ENCODE results near the gene LTBP2.
"Not testable (repeated sequence)": the region's sequence is repeated elsewhere in the genome, so short reads cannot be mapped to it uniquely, and the experiment has no call there.

LTBP2 gene

DNA sequence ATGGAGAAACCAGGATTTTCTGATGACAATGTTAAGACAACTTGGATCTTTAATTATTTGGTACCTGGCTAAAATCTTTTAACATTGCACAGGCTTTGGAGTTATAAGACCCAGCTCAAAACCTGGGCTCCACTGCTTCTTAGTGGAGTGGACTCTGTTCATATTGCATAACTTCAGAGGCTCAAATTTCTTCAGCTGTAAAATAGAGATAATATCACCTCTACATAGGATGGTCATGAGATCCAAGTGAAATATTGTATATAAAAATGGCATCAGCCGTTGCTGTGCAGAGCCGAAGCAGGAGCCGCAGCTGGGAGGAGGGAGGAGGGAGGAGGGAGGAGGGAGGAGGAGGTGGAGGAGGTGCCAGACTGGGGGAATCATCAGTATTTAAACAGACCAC lies 129.5 kb downstream of the LTBP2 start:
- DNase-seq (ENCODE audit: low read depth), result no peak

GRCh38 chr14:74480046-74480445 lies 132.0 kb downstream of the LTBP2 start:
- no peak for DNase-seq (ENCODE audit: low read depth)

DNA sequence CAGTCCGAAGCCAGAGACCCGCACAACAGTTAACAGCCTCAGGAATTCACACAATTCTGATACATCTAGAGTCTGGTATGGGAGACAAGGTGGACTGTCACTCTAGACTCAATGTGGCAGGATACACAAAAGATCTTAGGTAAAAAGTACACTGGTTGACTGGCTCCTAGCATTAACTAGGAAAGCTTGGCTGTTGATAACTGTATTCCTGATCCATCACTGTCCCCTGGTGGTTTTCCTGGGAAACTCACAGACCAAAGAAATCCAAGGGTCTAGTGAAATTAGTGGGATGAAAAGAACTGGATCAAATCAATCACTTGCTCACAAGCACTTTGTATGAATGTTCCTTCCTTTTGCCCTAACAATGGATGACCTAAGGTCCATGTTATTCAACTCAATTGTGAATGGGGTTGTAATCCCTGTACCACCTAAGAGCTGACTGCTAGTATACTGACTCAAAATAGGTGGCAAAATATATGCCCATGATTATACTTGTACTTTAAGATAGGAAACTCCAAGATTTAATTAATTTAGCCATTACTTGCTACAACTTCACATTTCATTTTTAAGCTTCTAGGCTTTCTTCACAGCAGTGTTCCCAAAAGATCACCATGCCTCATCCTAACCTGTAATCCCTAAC lies 132.9 kb downstream of the LTBP2 start:
- DNase-seq (ENCODE audit: low read depth), result no peak

- DNase-seq (ENCODE audit: low read depth), result no peak
These were observed 135.4 kb downstream of the LTBP2 start for GRCh38 chr14:74476607-74477006.

DNA sequence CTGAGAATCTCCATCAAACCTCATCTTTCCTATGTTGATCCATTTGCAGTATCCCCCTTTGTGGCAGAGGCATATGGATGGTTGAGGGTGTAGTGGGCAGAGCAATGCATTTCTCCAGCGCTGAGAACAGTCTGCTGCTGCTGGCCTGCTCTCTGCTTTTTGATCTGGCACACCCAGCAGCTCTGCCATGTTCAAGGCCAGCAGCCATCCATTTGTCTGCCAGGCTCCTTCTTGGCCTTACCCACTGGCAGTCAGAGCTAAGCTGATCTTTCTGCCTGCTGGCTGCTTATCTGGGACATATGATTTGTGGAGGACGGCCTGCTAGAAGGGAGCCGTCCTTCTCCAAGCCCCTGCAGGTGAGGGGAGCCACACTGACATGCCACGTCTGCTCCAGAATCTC lies 135.9 kb downstream of the LTBP2 start:
- DNase-seq (ENCODE audit: low read depth), result no peak

- no peak for DNase-seq (ENCODE audit: low read depth)
These were observed 136.4 kb downstream of the LTBP2 start for GRCh38 chr14:74475678-74476077.

DNA sequence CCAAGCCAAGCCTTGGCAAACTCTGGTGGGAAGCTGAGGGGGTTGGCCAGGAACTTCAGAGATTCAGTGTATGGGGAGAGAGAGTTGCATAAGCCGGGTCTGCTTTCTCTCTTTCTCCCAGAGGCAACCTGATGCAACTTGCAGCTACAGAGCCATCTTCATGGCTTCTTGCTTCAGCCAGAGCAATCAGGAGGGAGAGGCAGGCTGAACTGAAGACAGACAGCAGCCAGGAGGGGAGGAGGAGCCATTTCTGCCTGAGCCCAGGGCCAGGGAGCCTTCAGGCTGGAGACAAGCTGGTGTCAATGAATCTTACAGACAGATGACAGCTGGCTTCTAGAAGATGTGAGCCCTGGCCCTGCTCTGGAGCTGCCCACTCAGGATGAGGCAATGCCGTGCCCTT lies 137.7 kb downstream of the LTBP2 start:
- no peak for DNase-seq (ENCODE audit: low read depth)

- no peak for DNase-seq (ENCODE audit: low read depth)
These were observed 139.4 kb downstream of the LTBP2 start for GRCh38 chr14:74472601-74473000.

DNA sequence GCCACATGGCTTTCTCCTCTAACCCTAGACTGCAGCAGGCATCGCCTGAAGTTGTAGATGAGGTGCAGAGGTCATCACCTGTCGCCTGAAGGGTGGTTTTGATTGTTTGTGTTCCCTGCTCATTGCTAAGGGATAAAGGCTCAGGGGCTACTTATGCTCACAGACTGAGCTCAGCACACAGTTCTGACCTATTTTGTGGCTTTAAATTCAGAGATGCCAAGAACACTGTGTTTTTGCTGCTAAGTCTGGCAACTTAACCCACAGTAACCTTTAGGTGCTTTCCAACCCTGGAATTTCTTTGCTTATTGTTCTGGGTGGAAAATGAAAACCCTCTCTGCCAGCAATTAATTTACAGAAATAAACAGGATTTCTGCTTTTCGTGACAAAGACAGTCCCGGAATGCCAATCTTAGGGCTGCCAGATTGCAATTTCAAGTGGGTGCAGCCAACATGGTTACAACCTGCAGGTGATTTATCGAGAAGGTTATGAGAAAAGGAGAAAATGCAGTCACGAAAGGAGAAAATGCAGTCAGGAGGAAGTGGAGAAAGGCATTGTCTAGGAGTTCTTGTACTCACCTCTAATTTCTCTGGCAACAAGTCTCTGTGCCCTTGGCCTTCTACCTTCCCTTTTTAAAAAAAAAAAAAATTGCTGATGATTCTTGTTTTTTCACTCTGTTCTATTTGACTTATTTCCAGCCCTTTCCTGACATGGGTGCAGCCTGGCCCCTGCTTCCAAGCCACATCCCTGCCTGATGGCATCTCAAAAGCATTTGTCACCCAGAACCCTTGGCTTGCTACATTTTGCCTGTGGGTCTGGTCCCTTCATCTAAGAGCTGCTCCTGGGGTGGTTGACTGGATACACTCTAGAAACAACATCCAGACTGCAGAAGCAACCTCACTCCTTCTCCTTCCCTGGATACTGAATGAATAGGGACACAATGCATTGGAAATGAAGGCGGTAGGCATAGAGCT lies 142.2 kb downstream of the LTBP2 start:
- DNase-seq (ENCODE audit: low read depth), result no peak

- DNase-seq (ENCODE audit: low read depth), result no peak
These were observed 143.5 kb downstream of the LTBP2 start for GRCh38 chr14:74468513-74468912.

DNA sequence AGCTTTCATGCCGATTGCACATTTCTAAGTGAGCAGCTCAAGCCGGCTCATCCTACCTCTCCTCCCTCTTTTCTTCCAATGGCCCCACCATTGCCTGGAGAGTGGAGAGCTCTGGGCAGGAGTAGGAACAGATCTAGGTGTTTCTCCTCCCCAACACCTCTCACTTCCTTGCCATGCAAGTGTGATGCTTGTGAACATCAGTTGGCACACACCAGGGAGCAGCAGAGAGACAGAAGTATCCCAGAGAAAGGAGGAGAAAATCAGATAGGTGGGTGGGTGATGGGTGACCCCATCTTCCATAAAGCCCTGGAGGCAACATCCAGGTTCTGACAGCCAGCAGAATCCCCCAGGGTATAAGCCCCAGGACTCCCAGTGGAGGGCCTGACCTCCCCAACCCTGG lies 146.7 kb downstream of the LTBP2 start:
- no peak for DNase-seq (ENCODE audit: low read depth)

GRCh38 chr14:74464785-74465184 lies 147.3 kb downstream of the LTBP2 start:
- DNase-seq (ENCODE audit: low read depth), result no peak

DNA sequence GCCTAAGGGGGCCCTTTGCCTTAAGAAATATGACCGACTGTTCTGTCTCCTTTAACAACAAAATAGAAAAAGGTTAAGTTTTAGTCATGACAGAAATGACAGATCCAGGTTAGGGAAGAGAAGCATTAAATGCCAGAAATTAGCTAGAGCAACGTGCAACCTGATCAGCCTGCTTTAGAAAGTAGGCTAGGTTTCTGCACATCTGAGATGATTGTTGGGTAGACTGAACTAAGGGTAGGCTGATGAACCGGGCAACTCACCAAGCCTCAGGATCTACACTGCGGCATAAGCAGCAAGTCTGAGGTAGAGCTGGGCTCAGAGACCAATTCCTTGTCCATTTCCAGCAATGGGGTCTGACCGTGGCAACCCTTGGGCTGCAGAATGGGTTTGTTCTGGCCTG lies 148.3 kb downstream of the LTBP2 start:
- no peak for DNase-seq (ENCODE audit: low read depth)

DNA sequence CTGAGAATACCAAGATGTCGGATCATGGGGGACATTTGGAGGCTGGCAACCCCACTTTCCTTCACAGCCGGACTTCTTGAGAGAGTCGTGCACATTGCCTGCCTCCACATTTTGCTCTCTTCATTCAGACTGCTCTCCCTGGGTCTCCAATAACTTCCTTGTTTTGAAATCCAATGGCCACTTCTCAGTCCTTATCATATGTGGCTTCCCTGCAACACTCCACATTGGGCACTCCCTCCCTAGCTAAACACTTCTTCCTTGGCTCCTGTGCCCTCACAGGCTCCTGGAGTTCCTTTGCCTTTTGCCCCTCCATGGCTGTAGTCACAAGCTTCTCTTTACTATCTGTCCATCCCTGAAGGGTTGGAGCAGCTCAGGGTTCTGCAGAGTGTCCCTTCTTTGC lies 149.0 kb downstream of the LTBP2 start:
- no peak for DNase-seq (ENCODE audit: low read depth)

DNA sequence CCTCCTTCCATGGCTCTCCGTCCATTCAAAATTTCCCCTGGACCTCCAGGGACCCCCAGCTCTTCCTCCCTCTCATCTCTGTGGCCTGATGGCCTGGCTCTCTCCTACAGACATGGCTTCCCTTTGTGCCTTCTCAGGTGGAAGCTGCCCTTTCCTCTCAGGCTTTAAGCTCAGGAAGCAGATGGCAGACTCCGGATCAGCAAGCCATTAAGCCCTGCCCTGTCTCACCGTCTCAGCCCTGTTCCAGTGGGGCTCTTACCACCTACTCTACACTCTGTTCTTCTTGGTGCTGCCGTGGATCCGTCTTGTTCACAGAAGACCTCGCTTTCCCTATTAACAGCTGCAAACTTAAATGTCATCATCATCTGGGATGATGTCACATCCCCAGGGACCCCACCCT lies 152.1 kb downstream of the LTBP2 start:
- no peak for DNase-seq (ENCODE audit: low read depth)

- no peak for DNase-seq (ENCODE audit: low read depth)
These were observed 152.6 kb downstream of the LTBP2 start for GRCh38 chr14:74459289-74459946.

- DNase-seq (ENCODE audit: low read depth), result no peak
These were observed 154.5 kb downstream of the LTBP2 start for GRCh38 chr14:74457565-74457895.

DNA sequence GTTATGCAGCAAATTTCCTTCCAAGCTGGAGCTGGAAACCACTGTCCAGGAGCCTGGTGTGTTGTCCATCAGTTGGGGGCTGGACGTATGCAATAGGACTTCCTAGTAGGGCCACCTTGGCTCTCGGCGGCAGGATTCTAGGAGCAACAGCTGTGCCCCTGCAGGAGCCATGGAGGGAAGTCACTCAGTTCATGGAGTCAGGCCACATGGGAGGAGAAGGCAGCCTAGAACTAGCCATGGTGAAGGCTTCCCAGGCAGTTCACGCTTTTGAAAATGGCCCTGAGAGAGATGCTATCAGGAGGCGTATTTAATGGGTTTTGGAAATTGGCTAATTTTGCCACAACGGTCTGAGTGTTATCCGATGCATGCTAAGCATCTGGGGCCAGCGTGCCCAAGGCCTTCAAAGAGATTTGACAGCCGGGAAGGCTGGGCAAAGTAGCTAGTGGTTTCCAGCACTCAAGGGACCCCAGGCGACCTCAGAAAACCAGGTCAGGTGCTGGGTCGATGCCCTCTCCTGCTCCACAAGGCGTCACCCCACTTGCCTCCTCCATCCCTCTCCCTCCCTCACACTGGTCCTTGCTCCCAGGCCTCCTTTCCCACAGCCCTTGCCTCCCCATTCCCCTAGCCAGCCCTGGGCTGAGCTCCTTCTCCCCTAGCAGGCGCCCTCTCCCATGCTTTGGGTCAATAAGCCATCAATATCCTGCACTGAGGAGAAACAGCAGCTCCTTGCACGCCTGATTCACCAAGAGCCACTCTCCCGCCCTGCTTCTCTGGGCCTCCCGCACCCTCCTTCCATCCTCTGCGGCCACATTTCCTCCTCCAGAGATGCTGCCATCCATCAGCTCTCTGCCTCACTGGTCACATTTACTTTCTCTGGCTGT lies 155.1 kb downstream of the LTBP2 start:
- no peak for DNase-seq (ENCODE audit: low read depth)

DNA sequence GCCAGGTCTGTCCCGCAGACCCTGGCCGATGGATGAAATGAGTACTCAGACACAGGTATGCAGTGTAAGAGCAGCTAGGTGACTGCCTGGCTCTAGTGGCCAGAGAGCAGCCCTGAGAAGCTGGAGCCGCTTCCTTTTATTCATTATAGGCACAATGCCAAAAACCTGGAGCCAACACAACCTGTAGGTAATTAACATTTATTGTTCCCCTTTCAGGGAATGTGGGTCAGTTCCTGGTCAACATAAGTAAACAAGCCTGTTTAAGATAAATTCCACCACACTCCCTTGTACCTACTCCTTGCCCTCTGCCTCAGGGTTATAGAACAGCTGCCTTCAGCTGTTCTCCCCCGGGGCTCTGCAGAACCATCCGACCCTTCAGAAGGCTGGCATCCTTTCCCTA lies 157.6 kb downstream of the LTBP2 start:
- not testable (repeated sequence) for DNase-seq (ENCODE audit: low read depth)

All from activated T-helper 9 cell treated with anti-CD3 and anti-CD28 coated beads, Interleukin-2, amount 50 U/mL, for 16 hours (primary cell).